ENCODE results near the gene ANKRD53. TPM values are rescaled to one million over a fixed set of nuclear protein-coding genes. Genes with fewer than 3 reads are reported as not detected.

ANKRD53 gene
- total RNA-seq, 1 experiment from 2014 or later, result not detected

GRCh38 chr2:70930371-70931329, 47.8 kb upstream of the ANKRD53 start:
- H3K79me2 ChIP-seq (ENCODE audit: insufficient read depth, low read length), result no peaks in the 10 kb centered on the region
- no peak for DNase-seq (ENCODE audit: low read depth, low spot score)
- ChIA-PET CTCF (no interaction called here), RAD21 (ENCODE audit: low non-redundant PET in 1 of 2, low total read pairs in 2 of 2, uncharacterized antibody in 2 of 2, unreplicated experiment in 2 of 2) (no interaction called here), POLR2A (no interaction called here)
- TF ChIP-seq EZH2 (IDR thresholded peaks at IDR 0.05) (no peak), FOSL1 (IDR thresholded peaks at IDR 0.05; ENCODE audit: low read depth) (no peak), EZH2phosphoT487 (IDR thresholded peaks at IDR 0.05; ENCODE audit: borderline replicate concordance) (no peak), CBX3 (IDR thresholded peaks at IDR 0.05; ENCODE audit: low read depth) (no peak), ZFX (IDR thresholded peaks at IDR 0.05) (no peak), ELF1 (IDR thresholded peaks at IDR 0.05; ENCODE audit: borderline replicate concordance, low read depth) (no peak), ZNF274 (IDR thresholded peaks at IDR 0.05; ENCODE audit: low read depth, low read length) (no peak)
- BruUV-seq (replicated peaks), result no TSS peak
- no peaks in the 10 kb centered on the region for H3K36me3 ChIP-seq (ENCODE audit: control insufficient read depth in 1 of 2, insufficient read depth in 2 of 2, low read length in 2 of 2)
- no peak overlapping the region for H3K27ac ChIP-seq (ENCODE audit: low read depth, low read length)
- no peak overlapping the region for H3K9ac ChIP-seq (ENCODE audit: low read length)
- no peaks in the 10 kb centered on the region for H3K9me2 ChIP-seq (ENCODE audit: insufficient read depth)
- H2AFZ ChIP-seq (ENCODE audit: low read depth, low read length, poor library complexity, severe bottlenecking), result no peak overlapping the region
- no peak overlapping the region for H3K4me2 ChIP-seq (ENCODE audit: low read length)
- H3K4me3 ChIP-seq (replicated peaks in 1 of 2; ENCODE audit: low read depth in 1 of 2, low read length in 2 of 2), result no peak overlapping the region
- H4K20me1 ChIP-seq (ENCODE audit: insufficient read depth), result no peaks in the 10 kb centered on the region
- no peaks in the 10 kb centered on the region for H3K9me3 ChIP-seq (ENCODE audit: control insufficient read depth in 1 of 2, insufficient read depth in 1 of 2, low read depth in 1 of 2, low read length in 2 of 2)
- H3K4me1 ChIP-seq (ENCODE audit: control insufficient read depth in 1 of 2, insufficient read depth in 2 of 2, low read length in 2 of 2), result no peaks in the 10 kb centered on the region
- intact Hi-C loops (cut with micrococcal nuclease), result no loop called here
- no peak for ATAC-seq
- H3K27me3 ChIP-seq (ENCODE audit: insufficient read depth, low read length), result no peaks in the 10 kb centered on the region

- no peak for DNase-seq (ENCODE audit: low read depth, low spot score)
- no peak overlapping the region for H3K4me2 ChIP-seq (ENCODE audit: low read length)
- no peaks in the 10 kb centered on the region for H3K27me3 ChIP-seq (ENCODE audit: insufficient read depth, low read length)
- no peak overlapping the region for H3K27ac ChIP-seq (ENCODE audit: low read depth, low read length)
- CTCF ChIA-PET, result interaction anchor here (0.7 kb wide), 1 partner anchor 11 kb away, joined by 3 read pairs; no protein-coding TSS in a partner anchor
- no peaks in the 10 kb centered on the region for H3K36me3 ChIP-seq (ENCODE audit: control insufficient read depth in 1 of 2, insufficient read depth in 2 of 2, low read length in 2 of 2)
- BruUV-seq (replicated peaks), result no TSS peak
- no peak overlapping the region for H3K9ac ChIP-seq (ENCODE audit: low read length)
- no peaks in the 10 kb centered on the region for H3K4me1 ChIP-seq (ENCODE audit: control insufficient read depth in 1 of 2, insufficient read depth in 2 of 2, low read length in 2 of 2)
- intact Hi-C loops (cut with micrococcal nuclease), result no loop called here
- H3K4me3 ChIP-seq (replicated peaks in 1 of 2; ENCODE audit: low read depth in 1 of 2, low read length in 2 of 2), result no peak overlapping the region
- H3K9me2 ChIP-seq (ENCODE audit: insufficient read depth), result no peaks in the 10 kb centered on the region
- RAD21 ChIA-PET (ENCODE audit: low non-redundant PET in 1 of 2, low total read pairs in 2 of 2, uncharacterized antibody in 2 of 2, unreplicated experiment in 2 of 2), result no interaction called here
- POLR2A ChIA-PET, result no interaction called here
- no peaks in the 10 kb centered on the region for H4K20me1 ChIP-seq (ENCODE audit: insufficient read depth)
- no peak overlapping the region for H2AFZ ChIP-seq (ENCODE audit: low read depth, low read length, poor library complexity, severe bottlenecking)
- ATAC-seq, result no peak
- H3K79me2 ChIP-seq (ENCODE audit: insufficient read depth, low read length), result no peaks in the 10 kb centered on the region
- no peaks in the 10 kb centered on the region for H3K9me3 ChIP-seq (ENCODE audit: control insufficient read depth in 1 of 2, insufficient read depth in 1 of 2, low read depth in 1 of 2, low read length in 2 of 2)
- TF ChIP-seq TCF7L2 (IDR thresholded peaks at IDR 0.05; ENCODE audit: borderline replicate concordance, extremely low read depth, insufficient read depth, insufficient read length), result no peak
- no peak for TF ChIP-seq POLR2A (IDR thresholded peaks at IDR 0.05; ENCODE audit: borderline replicate concordance, extremely low read depth, insufficient read depth, insufficient read length)
- TF ChIP-seq ATF3 (IDR thresholded peaks at IDR 0.05), result no peak
- no peak for TF ChIP-seq EGR1 (IDR thresholded peaks at IDR 0.05; ENCODE audit: low read depth)
- TF ChIP-seq FOSL1 (IDR thresholded peaks at IDR 0.05; ENCODE audit: low read depth), result no peak
- TF ChIP-seq, protein P1, sequence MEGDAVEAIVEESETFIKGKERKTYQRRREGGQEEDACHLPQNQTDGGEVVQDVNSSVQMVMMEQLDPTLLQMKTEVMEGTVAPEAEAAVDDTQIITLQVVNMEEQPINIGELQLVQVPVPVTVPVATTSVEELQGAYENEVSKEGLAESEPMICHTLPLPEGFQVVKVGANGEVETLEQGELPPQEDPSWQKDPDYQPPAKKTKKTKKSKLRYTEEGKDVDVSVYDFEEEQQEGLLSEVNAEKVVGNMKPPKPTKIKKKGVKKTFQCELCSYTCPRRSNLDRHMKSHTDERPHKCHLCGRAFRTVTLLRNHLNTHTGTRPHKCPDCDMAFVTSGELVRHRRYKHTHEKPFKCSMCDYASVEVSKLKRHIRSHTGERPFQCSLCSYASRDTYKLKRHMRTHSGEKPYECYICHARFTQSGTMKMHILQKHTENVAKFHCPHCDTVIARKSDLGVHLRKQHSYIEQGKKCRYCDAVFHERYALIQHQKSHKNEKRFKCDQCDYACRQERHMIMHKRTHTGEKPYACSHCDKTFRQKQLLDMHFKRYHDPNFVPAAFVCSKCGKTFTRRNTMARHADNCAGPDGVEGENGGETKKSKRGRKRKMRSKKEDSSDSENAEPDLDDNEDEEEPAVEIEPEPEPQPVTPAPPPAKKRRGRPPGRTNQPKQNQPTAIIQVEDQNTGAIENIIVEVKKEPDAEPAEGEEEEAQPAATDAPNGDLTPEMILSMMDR (IDR thresholded peaks at IDR 0.05 in 2 of 3, conservative IDR thresholded peaks at IDR 0.05 in 1 of 3; ENCODE audit: borderline replicate concordance in 1 of 3, insufficient read depth in 1 of 3, low read depth in 2 of 3, low read length in 2 of 3), result no peak
- no peak for TF ChIP-seq SIN3A (IDR thresholded peaks at IDR 0.05; ENCODE audit: low read depth)
These were observed 46.9 kb upstream of the ANKRD53 start for GRCh38 chr2:70931376-70932000.

Data from HCT116 (cell line).